ENCODE measurements around the gene CES1. TPM values are rescaled to one million over a fixed set of nuclear protein-coding genes. Genes with fewer than 3 reads are reported as not detected.
A peak's percentile ranks its signal among the peaks of the same experiment; 100 is the strongest.
"Not testable (repeated sequence)": the region's sequence is repeated elsewhere in the genome, so short reads cannot be mapped to it uniquely, and the experiment has no call there.

Gene CES1
- total RNA-seq, 3 donors from 2014 or later = 9.8 to 81.2 (median 11.6) TPM

DNA sequence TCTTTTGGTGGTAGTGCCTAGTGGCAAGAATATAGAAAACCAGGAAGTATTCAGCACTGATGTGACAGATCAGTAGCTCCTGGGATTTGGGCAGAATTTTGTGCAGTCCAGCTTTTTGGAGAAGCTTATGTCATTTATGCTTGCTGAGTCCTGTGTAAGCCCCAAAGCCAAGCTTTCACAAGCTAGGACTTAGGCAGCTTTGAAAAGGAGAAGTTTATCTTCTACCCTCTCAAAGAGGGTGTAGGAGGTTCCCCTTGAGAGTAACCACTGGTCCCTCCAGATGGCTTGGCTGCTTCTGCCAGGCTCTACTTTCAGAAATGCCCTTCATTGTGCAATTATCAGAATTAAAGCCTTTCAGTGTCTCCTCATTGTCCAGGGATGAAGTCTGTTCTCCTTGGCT lies 78.8 kb downstream of the CES1 start:
- no peak for DNase-seq
- intact Hi-C loops (cut with DNase I, micrococcal nuclease) = no loop called here
- Histone ChIP-seq H3K4me1 (ENCODE audit: low read depth) (no peaks in the 10 kb centered on the region), H3K9me3 (peaks cover 19% of the 10 kb centered on the region), H3K4me3 (no peak overlapping the region), H3K36me3 (ENCODE audit: low read depth) (no peaks in the 10 kb centered on the region)
- TF ChIP-seq, protein P1, sequence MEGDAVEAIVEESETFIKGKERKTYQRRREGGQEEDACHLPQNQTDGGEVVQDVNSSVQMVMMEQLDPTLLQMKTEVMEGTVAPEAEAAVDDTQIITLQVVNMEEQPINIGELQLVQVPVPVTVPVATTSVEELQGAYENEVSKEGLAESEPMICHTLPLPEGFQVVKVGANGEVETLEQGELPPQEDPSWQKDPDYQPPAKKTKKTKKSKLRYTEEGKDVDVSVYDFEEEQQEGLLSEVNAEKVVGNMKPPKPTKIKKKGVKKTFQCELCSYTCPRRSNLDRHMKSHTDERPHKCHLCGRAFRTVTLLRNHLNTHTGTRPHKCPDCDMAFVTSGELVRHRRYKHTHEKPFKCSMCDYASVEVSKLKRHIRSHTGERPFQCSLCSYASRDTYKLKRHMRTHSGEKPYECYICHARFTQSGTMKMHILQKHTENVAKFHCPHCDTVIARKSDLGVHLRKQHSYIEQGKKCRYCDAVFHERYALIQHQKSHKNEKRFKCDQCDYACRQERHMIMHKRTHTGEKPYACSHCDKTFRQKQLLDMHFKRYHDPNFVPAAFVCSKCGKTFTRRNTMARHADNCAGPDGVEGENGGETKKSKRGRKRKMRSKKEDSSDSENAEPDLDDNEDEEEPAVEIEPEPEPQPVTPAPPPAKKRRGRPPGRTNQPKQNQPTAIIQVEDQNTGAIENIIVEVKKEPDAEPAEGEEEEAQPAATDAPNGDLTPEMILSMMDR (IDR thresholded peaks at IDR 0.05) = no peak
- no peak for ATAC-seq

DNA sequence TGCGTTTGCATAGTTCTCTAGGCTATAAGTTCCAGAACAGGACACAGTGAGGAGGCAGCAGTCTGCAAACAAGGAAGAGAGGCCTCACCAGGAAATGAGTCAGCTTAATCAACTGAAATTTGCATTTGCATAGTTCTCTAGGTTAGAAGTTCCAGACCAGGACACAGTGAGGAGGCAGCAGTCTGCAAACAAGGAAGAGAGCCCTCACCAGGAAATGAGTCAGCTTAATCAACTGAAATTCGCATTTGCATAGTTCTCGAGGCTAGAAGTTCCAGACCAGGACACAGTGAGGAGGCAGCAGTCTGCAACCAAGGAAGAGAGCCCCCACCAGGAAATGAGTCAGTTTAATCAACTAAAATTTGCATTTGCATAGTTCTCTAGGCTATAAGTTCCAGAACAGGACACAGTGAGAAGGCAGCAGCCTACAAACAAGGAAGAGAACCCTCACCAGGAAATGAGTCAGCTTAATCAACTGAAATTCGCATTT lies 79.7 kb downstream of the CES1 start:
- H3K4me3 ChIP-seq; intact Hi-C loops (cut with DNase I, micrococcal nuclease); ATAC-seq: not testable (repeated sequence)

More for the DNA sequence above, 79.7 kb downstream of the CES1 start:
- not testable (repeated sequence) for H3K36me3 ChIP-seq (ENCODE audit: low read depth); H3K4me1 ChIP-seq (ENCODE audit: low read depth)
- peaks cover 19% of the 10 kb centered on the region for H3K9me3 ChIP-seq
- DNase-seq = peak in 1 of 3 donors; percentile 5

Other genes with a start within 250 kb of the CES1 start
- gene SLC6A2, start 177.1 kb downstream of the CES1 start, total RNA-seq = under 1 TPM in 2 of 3 donors, not detected in 1; 0.09 to 0.19 TPM
- not detected for gene CES5A, start 42.3 kb upstream of the CES1 start, total RNA-seq